Mucosa of stomach (tissue), 1 donor: ENCODE data around the gene PBX3.
A peak's percentile ranks its signal among the peaks of the same experiment; 100 is the strongest.

ENCODE experiments used
- H3K27me3 ChIP-seq: one replicate; pipeline ENCODE4 v1.7.0; 2013; ENCODE audit warnings: mild to moderate bottlenecking, low read length; ENCODE audit not compliant: control insufficient read depth, insufficient read depth
- H3K36me3 ChIP-seq: one replicate; pipeline ENCODE4 v1.7.0; 2013; ENCODE audit warnings: low read length; ENCODE audit not compliant: control insufficient read depth, insufficient read depth
- H3K4me1 ChIP-seq: one replicate; pipeline ENCODE4 v1.7.0; 2013; ENCODE audit warnings: mild to moderate bottlenecking, low read length; ENCODE audit not compliant: control insufficient read depth, insufficient read depth
- H3K4me3 ChIP-seq: one replicate; pipeline ENCODE4 v1.7.0; 2013; ENCODE audit warnings: low read length
- H3K9ac ChIP-seq: one replicate; pipeline ENCODE4 v1.7.0; 2013; ENCODE audit warnings: mild to moderate bottlenecking, low read length, moderate library complexity
- H3K9me3 ChIP-seq: one replicate; pipeline ENCODE4 v1.7.0; 2013; ENCODE audit warnings: mild to moderate bottlenecking, low read length, moderate library complexity; ENCODE audit not compliant: control insufficient read depth
- donor health status: Pancreatic carcinoma.

The PBX3 gene

GRCh38 chr9:125889476-125890419 is 142.6 kb downstream of the PBX3 start:
- no peaks in the 10 kb centered on the region for H3K27me3 ChIP-seq
- H3K4me1 ChIP-seq = peaks cover 6% of the 10 kb centered on the region
- peak overlapping the region; percentile 48 for H3K9ac ChIP-seq
- H3K36me3 ChIP-seq = no peaks in the 10 kb centered on the region
- peak overlapping the region; percentile 43 for H3K4me3 ChIP-seq
- no peaks in the 10 kb centered on the region for H3K9me3 ChIP-seq

GRCh38 chr9:125890826-125891225 is 143.7 kb downstream of the PBX3 start:
- H3K4me3 ChIP-seq = no peak overlapping the region
- H3K4me1 ChIP-seq = peaks cover 6% of the 10 kb centered on the region
- H3K27me3 ChIP-seq = no peaks in the 10 kb centered on the region
- no peak overlapping the region for H3K9ac ChIP-seq
- no peaks in the 10 kb centered on the region for H3K36me3 ChIP-seq
- no peaks in the 10 kb centered on the region for H3K9me3 ChIP-seq

DNA sequence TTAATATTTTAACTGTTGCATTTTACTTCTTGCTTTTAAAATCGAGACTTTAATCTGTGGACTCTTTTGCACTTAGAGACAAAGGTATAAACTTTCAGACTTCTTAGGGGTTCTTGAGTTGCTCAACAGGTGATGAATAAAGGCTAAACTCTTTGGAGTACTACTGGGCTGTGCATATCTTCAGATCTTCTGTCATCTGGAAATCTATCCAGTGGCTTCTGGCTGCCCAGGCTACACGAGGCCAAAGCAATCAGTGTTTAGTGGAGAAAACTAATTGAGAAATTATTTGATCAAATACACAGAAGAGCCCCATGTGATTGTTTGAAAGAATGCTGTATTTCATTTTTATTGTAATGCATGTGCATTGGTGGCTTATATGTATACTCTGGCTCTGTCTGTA is 146.1 kb downstream of the PBX3 start:
- Histone ChIP-seq H3K36me3 (no peaks in the 10 kb centered on the region), H3K4me1 (peaks cover 6% of the 10 kb centered on the region), H3K4me3 (no peak overlapping the region), H3K27me3 (no peaks in the 10 kb centered on the region), H3K9me3 (no peaks in the 10 kb centered on the region), H3K9ac (no peak overlapping the region)

- peaks cover 6% of the 10 kb centered on the region for H3K4me1 ChIP-seq
Observed at GRCh38 chr9:125894566-125894965, 147.4 kb downstream of the PBX3 start.

GRCh38 chr9:125896404-125896803 is 149.2 kb downstream of the PBX3 start:
- H3K27me3 ChIP-seq = no peaks in the 10 kb centered on the region
- H3K9me3 ChIP-seq = no peaks in the 10 kb centered on the region
- H3K9ac ChIP-seq = no peak overlapping the region
- H3K36me3 ChIP-seq = no peaks in the 10 kb centered on the region
- no peaks in the 10 kb centered on the region for H3K4me1 ChIP-seq
- no peak overlapping the region for H3K4me3 ChIP-seq

More at GRCh38 chr9:125894566-125894965, 147.4 kb downstream of the PBX3 start:
- Histone ChIP-seq H3K9me3 (no peaks in the 10 kb centered on the region), H3K27me3 (no peaks in the 10 kb centered on the region), H3K36me3 (no peaks in the 10 kb centered on the region), H3K4me3 (no peak overlapping the region), H3K9ac (no peak overlapping the region)

DNA sequence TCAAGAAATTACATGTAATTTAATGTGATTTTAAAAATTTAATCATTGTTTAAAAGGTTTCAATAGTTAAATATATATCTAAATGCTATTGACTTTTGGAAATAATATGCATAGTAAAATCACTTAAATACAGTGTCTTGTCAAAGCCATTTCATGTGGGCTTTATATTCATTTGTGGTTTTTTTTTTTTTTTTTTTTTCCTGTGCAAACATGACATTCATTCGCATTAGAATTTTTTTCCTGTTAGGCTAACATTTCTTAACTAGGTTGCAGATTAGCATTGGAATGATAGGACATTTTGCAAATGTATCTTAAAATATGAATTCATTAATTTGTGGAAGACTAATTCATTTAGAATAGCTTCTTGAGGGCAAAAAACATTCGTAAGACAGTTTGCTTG is 149.8 kb downstream of the PBX3 start:
- Histone ChIP-seq H3K27me3 (no peaks in the 10 kb centered on the region), H3K4me3 (no peak overlapping the region), H3K9ac (no peak overlapping the region), H3K9me3 (no peaks in the 10 kb centered on the region), H3K4me1 (no peaks in the 10 kb centered on the region), H3K36me3 (no peaks in the 10 kb centered on the region)

GRCh38 chr9:125897481-125897880 is 150.3 kb downstream of the PBX3 start:
- Histone ChIP-seq H3K36me3 (no peaks in the 10 kb centered on the region), H3K27me3 (no peaks in the 10 kb centered on the region), H3K9ac (no peak overlapping the region), H3K4me3 (no peak overlapping the region), H3K9me3 (no peaks in the 10 kb centered on the region), H3K4me1 (no peaks in the 10 kb centered on the region)

DNA sequence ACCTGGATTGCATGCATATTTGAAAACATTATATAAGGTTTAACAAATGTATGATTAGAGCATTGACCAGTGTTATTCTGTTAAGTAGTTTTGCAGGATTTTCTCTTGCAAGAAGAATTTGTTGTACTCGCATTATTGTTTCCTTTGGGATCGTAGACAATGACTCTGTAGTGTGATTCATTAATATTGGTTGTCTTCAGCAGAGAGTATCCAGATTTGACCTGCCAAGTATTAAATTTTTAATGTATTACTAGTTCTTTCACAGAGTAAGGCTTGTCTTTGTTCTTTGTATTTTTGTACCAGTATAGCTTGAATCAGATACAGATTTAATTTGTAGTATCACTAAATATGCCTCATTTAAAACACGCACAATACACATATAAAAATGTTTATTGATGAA is 155.0 kb downstream of the PBX3 start:
- Histone ChIP-seq H3K36me3 (no peaks in the 10 kb centered on the region), H3K9me3 (no peaks in the 10 kb centered on the region), H3K4me1 (no peaks in the 10 kb centered on the region), H3K27me3 (no peaks in the 10 kb centered on the region), H3K9ac (no peak overlapping the region), H3K4me3 (no peak overlapping the region)

DNA sequence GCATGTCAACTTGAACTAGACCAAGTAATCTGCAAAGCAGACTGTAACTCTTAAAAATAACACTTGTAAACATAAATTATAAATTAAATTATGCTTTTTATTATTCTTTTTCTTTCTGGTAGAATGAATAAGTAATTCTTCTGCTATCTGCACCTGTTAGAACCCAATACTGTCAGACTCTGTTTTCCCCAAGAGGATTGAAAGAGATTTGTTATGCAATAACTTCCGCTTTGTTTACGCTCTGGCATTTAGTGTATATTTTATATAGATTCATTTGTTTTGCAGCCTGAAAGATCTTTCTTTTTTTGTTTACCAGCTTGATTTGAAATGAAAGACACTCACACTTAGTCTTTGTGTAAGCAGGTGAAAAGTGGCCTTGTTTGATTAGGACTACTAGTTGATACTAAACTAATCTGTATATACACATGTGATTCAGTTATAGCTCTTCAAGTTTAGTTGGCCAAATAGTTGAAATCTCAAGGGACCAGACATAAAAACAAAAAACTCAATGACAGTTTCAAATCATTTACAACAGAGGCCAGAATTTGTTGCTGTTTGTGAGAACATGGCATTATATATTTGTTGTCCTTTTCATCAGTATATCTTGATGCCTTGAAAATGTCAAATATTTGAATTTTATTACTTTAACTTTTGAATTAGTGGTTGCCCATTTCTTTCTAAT is 155.8 kb downstream of the PBX3 start:
- no peak overlapping the region for H3K4me3 ChIP-seq
- no peaks in the 10 kb centered on the region for H3K9me3 ChIP-seq
- H3K27me3 ChIP-seq = no peaks in the 10 kb centered on the region
- no peaks in the 10 kb centered on the region for H3K4me1 ChIP-seq
- H3K36me3 ChIP-seq = no peaks in the 10 kb centered on the region
- no peak overlapping the region for H3K9ac ChIP-seq

DNA sequence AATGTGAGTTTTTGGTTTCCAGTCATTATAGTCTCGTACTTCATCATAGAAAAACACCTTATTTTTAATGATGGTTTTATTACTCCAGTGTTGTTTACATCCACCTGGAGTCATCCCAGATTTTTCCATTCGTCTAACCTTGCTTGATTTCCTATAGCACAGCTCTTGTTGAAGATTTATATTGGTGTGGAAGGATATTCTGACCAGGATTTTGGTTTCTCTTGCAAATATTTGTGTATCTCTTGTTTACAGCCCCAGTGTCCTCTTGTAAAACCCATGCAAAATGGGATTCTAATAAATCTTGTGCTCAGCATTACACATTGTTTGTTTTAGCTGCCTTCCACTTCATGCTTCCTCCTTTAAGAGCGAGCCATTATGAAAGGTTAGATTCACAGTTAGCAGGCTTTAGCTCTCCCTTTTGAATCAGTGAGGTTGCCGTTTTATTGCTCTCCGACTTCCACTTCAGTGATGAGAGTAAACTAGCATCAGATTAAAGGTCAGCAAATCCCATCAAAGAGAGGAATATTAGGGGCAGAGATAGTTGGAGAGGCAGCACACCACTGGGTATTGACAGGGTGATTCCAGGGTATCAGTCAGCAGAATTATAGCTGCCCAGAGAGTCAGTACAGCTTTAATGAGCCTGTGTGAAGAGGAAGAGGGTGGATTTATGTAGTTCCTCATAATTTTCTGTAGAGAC is 157.1 kb downstream of the PBX3 start:
- Histone ChIP-seq H3K9ac (no peak overlapping the region), H3K36me3 (no peaks in the 10 kb centered on the region), H3K4me3 (no peak overlapping the region), H3K27me3 (no peaks in the 10 kb centered on the region), H3K9me3 (no peaks in the 10 kb centered on the region), H3K4me1 (no peaks in the 10 kb centered on the region)

DNA sequence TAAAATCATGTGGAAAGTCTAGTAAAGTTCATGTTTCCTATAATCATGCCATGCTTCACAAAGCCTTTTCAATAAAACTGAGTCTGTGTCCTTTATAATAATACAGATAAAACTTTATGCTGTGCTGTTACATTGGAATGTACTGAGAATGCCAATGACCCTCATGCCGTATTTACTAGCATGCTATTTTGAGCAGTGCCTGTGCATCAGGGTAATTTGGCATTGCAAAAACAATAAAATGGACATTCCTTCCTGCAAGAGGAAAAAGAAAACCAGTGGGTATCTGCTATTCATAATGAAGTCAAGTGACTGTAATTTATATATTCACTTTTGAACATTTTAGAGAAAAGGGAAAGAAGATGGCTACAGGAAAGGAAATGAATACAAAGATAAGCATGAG is 159.0 kb downstream of the PBX3 start:
- H3K36me3 ChIP-seq = no peaks in the 10 kb centered on the region
- H3K4me3 ChIP-seq = no peak overlapping the region
- H3K27me3 ChIP-seq = no peaks in the 10 kb centered on the region
- H3K9ac ChIP-seq = no peak overlapping the region
- H3K4me1 ChIP-seq = no peaks in the 10 kb centered on the region
- no peaks in the 10 kb centered on the region for H3K9me3 ChIP-seq

DNA sequence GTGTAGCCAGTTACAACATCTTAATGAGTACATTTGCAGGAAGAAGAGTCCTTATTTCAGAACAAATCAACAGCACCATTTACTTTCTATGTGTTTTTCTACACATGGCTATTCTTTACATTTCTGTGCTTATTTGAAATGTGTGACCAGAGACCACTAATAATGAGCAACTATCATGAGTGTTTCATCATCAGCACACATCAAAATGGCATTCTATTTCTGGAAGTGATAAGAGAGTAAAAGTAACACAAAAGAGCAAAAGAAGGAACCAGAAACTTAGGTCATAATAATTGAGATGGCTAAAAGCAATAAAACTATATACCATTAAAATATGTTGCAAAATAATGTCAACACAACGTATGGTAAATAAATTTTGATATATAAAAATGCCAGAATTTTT is 159.7 kb downstream of the PBX3 start:
- Histone ChIP-seq H3K27me3 (no peaks in the 10 kb centered on the region), H3K4me1 (no peaks in the 10 kb centered on the region), H3K9ac (no peak overlapping the region), H3K4me3 (no peak overlapping the region), H3K36me3 (no peaks in the 10 kb centered on the region), H3K9me3 (no peaks in the 10 kb centered on the region)
